NCI-H2171 (cell line): ENCODE data around the gene C5orf15.
"Not testable (repeated sequence)": the region's sequence is repeated elsewhere in the genome, so short reads cannot be mapped to it uniquely, and the experiment has no call there.

Experiments used
- DNase-seq: peaks from one replicate; lab custom pipeline; 2025; lab: John Stamatoyannopoulos, UW

Gene C5orf15

GRCh38 chr5:133962801-133963476 is 5.5 kb downstream of the C5orf15 start:
- no peak for DNase-seq

GRCh38 chr5:133962131-133962530 is 6.3 kb downstream of the C5orf15 start:
- no peak for DNase-seq

DNA sequence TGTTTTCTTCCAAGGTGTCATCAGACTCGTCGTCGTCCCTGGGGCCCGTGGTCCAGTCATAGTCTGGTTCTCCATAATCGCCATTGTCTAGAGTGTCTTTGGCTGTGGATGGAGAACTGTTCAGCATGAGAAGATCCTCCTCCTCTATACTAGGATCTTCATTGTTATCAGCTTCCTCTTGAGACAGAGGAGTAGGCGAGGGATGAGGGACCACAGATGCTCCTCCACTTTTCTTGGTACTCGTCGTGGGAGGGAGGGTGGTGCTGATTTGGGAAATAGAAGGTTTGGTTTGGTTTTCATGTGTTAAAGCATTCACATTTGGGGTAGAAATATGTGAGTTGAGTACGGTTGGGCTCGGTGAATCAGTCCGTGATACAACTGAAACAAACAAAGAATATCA is 8.8 kb downstream of the C5orf15 start:
- DNase-seq = no peak

DNA sequence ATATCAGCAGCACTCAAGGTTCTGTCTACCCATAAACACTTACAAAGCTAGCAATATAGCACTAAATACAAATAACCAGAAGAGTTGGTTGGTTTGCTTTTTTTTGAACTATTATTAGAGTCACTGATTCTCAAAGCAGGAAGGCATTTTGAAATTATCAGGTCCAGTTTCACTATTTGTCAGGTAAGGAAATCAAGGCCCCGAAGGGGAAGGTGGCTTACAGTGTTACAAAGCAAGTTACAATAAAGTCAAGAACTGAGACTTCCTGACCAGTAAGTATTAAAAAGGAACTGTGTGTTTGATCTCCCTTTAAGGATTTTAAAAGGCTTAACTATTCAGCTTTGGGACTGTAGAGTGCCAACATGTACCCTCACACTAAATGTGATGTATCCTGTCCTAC is 10.8 kb downstream of the C5orf15 start:
- no peak for DNase-seq

DNA sequence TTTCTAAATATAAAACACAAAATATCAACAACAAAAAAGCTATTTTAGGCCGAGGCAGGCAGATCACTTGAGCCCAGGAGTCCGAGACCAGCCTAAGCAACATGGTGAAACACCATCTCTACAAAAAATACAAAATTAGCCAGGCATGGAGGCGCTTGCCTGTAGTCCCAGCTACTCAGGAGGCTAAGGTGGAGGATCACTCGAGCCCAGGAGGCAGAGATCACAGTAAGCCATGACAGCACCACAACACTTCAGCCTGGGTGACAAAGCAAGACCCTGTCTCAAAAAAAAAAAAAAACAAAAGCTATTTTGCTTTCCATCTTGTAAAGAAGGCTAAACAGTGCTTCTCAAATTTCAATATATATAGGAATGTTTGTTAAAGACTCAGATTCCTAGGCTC is 11.3 kb downstream of the C5orf15 start:
- DNase-seq = no peak

DNA sequence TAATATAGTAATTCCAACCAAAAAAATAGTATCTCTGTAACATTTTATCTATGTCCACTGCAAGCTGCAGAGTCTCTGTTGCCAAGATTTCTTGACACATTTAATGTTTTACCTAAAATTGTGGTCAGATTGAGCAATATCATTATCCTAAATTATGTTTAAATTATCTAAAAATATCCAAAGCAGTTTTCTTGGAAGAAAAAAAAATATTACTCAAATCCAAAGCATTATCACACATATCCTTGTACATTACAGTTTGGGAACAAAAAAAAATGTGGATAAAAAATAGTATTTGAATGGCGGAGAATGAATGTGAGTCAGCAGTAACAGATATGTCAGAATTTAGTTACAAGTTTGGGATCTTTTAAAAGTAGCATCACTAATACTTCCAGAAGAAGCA is 12.2 kb downstream of the C5orf15 start:
- DNase-seq = not testable (repeated sequence)

GRCh38 chr5:133953568-133954145 is 14.8 kb downstream of the C5orf15 start:
- DNase-seq = no peak

DNA sequence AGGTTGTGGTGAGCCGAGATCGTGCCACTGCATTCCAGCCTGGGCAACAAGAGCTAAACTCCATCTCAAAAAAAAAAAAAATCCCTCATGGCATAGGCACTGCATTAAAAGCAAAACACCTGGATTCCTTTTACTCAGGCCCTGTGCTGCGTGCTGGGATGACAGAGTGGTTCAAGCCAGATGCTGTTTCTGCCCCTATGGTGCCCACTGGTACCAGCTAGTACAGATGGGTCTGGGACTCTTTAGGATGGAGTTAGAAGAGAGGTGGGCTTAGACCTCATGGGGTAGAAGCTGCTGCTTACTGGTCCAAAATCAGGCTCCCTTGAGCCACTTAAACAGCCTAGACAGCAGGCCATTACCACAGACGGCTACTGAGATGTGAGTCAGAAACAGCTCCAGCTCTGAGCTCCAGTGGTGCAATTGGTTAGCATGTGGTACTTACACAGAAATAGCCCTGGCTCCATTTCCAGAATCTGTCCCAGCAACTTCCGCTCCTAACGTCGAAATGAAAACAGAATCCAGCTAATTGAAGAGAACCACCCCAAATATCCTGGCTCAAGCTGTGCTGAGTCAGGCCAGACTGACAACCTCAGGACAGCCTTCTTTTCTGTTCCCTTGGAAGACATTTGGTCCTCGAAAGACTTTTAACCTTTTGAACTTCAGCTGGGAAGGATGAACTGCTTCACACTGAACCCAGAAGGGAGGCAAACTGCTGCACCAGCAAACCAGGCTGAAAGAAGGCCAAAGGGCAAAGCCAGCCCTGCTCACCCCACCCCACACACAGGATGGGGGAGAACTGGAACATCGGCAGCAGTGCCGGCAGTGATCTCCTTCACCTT is 15.5 kb downstream of the C5orf15 start:
- DNase-seq = no peak

DNA sequence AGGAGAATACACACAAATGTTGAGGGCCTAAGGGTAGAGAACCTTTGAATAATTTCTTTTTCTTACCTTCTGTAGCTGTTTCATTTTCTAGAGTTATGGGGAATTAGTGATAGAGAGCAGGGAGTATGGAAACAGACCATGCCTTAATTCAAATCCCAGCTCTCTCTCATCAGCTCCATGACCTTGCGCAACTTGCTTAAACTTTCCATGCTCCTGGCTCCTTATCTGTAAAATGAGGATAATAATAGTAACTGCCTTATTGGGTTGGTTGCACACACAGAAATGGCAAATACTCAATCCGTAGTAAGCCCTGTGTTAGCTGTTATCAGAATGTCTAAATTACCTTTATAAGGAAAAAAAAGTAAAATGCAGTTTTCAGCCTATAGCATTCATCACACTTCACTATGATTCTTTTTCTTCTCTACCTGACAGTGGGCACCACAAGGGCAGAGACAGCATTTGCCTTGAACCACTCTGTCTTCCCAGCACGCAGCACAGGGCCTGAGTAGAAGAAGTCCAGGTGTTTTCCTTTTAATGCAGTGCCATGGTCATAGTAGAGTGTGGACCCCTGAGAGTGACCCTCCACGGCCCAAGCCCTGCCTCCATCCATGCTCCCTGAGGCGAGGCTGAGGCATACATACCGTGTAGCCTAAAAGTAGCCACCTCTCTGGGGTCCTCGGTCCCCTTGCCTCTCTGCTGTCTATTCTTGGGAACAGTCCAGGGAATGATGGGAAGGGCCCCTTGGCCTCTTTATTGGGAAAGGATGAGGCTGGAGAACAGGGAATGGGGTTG is 17.4 kb downstream of the C5orf15 start:
- DNase-seq = no peak

GRCh38 chr5:133948721-133949120 is 19.7 kb downstream of the C5orf15 start:
- no peak for DNase-seq

DNA sequence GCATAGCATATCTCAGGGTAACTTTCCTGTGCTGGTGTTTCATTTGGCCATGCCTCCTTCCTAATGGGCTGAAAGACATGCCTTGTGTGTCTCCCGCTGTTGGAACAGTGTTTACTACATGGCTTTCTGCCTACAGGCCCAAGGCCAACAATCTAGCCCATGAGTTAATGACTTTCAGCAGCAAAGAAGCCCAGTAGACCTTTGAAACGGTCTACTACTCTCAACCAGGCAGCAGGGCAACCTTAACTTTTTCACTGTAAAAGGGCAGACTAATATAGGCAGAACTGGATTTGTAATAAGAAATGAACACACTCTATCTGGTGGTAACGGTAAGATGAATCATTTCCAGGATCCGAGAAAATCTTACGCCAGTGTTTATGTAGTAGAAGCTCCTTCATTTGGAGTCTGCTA is 21.0 kb downstream of the C5orf15 start:
- no peak for DNase-seq

DNA sequence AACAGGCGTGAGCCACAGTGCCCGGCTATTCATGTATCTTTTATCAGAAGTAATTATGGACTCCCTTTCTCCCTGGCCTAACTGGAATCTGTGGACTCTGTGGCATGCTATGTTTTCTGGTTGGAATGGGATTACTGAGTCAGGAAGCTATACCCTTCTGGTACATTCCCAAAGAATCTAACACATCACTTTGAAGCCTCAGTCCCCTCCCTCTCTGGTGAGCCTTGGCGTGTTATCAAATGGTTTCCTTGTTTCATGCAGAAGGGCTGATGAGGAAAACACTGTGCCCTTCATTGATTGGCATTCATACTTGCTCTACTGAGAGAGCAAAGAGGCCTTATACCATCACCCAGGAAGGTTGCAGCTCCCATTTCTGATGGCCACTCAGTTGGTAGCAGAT is 22.9 kb downstream of the C5orf15 start:
- no peak for DNase-seq

DNA sequence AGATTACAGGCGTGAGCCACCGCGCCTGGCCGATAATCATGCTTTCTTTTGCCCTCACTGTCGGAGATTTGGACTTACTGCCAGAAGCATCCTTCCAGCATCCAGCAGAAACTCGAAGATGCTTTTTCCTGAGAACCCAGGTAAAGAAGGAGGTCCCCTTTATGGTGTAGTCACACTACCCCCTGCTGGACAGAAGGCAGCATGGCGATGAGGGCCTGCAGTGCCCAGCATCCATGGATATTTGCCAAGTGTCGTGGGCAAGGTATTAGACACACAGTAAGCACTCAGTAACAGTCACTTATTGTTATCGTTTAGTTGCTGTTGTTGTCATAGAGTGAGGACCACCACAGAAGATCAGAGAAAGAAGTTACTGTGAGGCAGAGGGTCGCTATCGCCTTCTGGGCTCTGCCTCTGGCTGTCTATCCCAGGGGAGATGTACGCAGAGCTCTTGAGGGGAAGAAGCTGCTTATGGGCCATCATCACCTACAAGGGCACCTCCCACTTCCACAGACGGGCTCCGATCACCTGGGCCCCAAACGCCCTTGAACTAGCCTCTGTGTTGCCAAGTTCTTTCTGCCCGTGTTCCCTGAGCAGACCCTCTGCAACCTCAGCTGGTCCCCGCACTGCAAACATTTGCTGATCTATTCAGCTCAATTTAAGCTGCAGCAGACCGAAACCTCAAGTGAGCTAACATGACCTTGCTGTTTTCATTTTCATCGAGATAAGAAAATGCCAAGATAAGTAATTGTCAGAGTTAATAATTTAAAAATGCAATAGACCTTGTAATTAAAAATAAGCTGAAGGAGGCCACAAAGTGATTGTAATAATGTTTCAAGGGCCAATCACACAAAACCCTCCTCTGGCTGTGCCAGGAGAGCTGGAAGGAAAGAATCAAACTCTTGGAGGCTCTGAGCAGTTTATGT is 23.9 kb downstream of the C5orf15 start:
- DNase-seq = peak; percentile 38

GRCh38 chr5:133943475-133943817 is 25.0 kb downstream of the C5orf15 start:
- DNase-seq = no peak

GRCh38 chr5:133942614-133943474 is 25.6 kb downstream of the C5orf15 start:
- DNase-seq = no peak

DNA sequence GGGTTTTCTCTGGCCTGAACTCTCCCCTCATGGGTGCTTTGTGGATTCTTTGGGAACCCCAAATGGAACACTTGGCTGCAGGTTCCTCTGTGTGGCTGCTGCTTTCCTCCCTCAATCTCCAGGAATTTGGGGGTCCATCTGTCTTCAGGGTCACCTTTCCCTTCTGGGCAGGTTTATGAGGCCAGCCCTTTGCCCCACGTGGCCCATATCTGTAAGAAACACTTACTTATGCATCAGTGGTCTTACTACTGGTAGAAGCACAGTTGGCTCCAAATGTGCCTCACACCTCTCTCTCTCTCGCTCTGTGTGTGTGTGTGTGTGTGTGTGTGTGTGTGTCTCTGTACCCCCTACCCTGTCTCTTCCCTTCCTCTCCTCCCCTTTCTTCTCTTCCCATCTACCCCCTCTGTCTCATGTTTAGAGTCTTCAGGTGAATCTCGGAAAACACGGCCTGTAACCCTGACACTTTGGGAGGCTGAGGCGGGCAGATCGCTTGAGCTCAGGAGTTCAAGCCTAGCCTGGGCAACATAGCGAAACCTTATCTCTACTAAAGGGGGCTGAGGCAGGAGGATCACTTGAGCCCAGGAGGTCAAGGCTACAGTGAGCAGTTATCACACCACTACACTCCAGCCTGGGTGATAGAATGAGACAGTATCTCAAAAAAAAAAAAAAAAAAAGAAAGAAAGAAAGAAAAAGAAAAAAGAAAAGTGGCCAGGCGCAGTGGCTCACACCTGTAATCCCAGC is 26.8 kb downstream of the C5orf15 start:
- no peak for DNase-seq

DNA sequence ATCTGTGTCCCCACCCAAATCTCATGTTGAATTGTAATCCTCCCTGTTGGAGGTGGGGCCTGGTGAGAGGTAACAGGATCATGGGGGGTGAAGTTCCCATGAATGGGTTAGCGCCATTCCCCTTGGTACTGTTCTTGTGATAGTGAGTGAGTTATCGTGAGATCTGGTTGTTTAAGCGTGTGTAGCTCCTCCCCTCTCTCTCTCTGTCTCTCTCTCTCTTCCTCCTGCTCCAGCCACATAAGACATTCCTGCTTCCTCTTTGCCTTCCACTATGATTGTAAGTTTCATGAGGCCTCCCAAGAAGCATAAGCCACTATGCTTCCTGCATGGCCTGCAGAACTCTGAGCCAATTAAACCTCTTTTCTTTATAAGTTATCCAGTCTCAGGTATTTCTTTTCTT is 28.8 kb downstream of the C5orf15 start:
- no peak for DNase-seq

- no peak for DNase-seq
These were observed 29.5 kb downstream of the C5orf15 start for GRCh38 chr5:133938929-133939328.

DNA sequence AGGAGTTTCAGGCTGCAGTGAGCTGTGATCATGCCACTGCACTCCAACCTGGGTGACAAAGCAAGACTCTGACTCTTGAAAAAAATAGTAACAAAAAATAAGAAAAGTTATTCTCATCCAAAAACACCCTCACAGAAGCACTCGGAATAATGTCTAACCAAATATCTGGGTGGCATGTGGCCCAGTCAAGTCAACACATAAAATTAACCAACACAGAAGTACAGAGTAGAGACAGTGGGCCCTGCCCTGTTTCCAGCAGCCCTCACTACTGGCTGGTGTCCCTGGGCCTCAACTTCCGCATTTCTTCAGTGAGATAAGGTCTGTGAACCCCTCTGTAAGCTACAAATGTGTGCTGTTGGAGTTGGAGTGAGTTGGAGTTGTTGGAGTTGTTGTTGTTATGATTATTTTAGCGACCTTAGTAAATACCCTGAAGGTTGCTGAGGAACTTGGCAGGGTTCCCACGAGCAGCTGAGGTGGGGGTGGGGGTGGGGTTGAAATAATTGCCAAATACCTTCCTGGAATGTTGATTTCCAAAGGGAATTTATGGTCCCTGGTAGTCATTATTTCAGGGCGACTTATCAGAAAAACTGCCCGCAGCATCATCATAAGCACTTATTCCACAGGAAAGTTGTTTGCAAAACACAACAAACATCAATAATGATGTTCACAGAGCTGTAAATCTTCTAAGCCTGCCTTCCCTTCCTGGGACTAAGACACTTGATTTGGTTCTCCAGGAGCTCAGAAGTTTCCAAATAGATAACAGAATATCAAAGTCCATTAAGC is 30.2 kb downstream of the C5orf15 start:
- no peak for DNase-seq
